ENCODE measurements around the gene TMEM176A.

The TMEM176A gene

DNA sequence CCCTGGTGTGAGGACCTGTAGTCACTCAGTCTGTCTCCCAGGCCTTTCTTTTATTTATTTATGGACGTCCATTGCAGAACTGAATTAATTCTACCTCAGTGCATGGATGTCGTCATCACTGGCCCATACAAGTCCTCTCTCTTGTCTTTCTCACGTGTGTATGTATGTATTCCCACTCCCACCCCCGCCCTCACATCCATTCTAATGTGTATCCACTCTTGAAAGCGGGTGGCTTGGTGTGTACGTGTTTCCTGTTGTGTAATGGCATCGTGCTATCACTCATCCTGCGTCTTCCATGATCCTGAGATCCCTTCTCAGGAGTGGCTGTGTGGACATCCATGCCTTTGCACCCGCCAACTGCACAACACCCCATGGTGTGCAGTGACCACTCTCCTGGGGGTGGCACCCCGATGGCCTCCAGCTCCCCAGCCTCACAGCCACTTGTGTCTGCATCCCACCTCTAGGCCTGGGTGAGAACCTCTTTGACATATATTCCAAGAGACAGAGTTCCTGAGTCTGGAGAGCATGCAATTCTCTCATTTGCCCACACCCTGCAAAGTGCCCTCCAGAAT, 48.7 kb downstream of the TMEM176A start:
- DNase-seq (ENCODE audit: low read depth): no peak

DNA sequence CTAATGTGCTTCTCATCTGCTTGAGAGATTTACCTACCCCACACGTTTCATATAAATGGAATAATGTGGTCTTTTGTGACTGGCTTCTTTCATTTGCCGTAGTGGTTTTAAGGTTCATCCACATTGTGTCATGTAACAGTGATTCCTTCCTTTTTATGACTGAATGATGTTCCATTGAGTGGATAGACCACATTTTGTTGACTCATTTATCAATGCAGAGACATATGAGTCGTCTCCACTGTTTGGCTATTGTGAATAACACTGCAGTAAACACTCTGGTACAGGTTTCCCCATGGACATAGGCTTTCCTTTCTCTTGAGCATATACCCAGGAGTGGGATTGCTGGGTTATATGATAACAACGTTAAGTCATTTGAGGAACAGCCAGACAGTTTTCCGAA, 49.7 kb downstream of the TMEM176A start:
- DNase-seq (ENCODE audit: low read depth): no peak

DNA sequence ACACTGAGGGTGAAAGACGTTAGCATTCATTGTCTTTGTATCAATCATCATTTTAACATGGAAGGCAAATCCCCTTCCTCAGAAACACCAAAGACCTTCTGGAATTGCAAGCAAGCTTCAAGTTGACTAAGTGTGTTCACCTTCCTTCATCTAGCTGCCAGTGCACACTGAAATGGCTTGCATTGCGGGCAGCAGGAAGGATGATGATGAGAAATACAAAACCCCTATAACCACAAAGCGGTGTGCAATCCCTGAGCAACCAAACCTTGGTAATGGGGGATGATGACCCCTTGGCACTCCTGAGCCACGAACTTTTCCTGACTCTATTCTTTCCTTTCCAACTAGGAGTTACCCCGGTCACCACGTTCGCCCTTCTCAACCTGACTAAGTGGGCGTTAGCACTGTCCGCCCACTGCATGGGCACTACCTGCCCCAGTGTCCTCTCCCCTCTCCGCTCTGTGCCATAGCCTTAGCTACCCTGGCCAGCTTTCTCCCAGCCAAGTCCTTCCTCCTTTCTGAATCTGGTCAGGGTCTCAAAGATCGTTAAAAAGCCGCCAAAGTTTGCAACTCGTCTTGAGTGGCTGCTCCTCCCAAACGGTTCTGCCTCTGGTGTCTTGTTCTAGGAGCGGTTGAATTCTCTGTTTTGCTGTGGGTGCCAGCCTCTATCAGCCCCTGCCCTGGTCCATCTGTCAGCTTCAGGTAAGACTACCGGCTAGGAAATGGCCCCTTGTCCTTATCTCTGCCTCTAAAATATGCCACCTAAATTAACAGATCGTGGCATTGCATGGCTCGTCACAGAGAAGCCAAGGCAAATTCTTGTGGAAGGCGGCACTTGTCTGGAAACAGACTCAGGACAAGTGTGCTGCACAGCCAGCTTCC, 51.2 kb downstream of the TMEM176A start:
- DNase-seq (ENCODE audit: low read depth): no peak

DNA sequence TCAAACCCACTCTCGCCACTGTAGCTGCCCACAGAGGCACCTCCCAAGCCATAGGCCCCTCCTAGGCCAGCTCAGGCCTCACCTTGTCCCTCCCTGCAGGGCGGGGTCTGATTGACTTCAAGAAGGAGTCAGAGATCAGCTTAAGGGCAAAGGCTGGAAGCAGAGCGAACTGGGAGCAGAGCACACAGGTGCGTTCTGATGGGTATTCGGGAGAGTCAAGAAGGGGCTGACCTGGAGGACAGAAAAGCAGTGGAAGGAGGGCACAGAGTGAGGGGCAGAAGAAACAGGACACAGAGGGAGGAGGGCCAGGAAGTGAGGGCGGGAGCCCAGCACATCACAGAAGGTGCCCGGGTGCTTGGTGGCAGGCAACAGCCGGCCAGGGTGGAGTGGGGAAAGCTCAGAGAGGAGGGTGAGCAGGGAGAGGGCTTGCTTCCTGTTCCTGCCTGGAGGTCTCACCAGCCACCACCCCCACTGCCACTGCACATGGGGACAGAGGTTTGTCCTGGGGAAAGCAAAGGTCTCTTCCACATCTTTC, 51.9 kb downstream of the TMEM176A start, which contains the start of gene AOC1:
AOC1 (plus strand) TSS at position 147 of the 535 bp plus-strand sequence. CDS start 3,954 bp downstream, outside the sequence.
- no peak for DNase-seq (ENCODE audit: low read depth)

DNA sequence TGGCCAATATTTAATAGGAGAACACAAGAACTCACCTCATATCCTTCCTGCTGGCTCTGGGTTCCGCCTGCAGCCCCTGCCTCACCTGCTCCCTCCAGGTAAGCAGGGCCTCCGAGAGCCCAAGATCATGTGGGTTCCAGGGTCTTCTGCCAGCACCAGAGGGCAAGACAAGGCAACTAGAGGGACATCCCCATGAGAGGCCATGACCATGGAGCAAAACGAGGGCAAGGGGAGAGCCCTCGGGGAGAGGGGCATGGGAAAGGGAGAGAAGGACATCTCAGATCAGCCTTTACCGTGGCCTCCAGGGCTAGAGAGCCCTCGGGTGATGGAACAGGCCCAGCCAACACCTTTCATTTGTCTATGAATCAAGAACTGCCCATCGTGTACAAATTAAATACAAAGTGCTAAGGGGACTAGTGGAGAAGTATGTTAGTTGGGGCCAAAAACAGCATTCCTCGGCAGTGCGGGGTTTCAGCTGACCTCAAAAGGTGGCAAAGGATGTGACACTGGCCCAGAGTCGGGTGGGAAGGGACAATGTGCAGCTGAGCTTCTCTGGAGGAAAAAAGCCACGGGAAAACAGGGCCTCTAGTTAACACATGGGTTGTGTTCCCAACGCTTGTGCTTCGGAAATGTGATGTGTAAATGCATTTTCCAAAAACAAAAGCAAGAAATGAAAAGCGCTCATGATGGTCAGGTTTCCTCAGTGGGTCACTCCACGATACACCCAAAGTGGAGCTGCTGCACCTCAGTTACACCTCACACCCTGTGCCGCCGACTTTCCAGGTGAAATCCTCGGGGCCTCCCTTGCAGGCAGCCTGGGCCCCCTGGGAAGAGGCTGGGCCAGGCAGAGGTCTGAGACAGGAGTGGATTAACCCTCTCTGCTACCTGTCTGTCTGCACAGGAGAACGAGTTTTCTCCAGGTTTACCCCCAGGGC, 53.8 kb downstream of the TMEM176A start:
- DNase-seq (ENCODE audit: low read depth): no peak
